Left ventricle myocardium superior (tissue), 1 donor: ENCODE data around the gene PSMD1. TPM values are rescaled to one million over a fixed set of nuclear protein-coding genes. Genes with fewer than 3 reads are reported as not detected.
"Not testable (repeated sequence)": the region's sequence is repeated elsewhere in the genome, so short reads cannot be mapped to it uniquely, and the experiment has no call there.

ENCODE experiments used
- ATAC-seq: fragments of 200-7000 bp; cut with Tn5 transposase; one replicate; pipeline ENCODE4 v1.9.1; 2020; ENCODE audit warnings: mild to moderate bottlenecking, moderate library complexity
- DNase-seq: peaks from one replicate; pipeline ENCODE4 v3.0.0-alpha.2; 2020
- intact Hi-C: fragments of 100-400 bp; cut with micrococcal nuclease; formaldehyde crosslinking; loops from one replicate; pipeline ENCODE4 v1.11.0; 2022
- total RNA-seq: library from RNA; stranded (reverse); fragmentation: NEBNext Ultra II Directional; extraction: Animal tissue kit (Norgen Biotek cat#: 25700); gene quantifications from one replicate; pipeline ENCODE4 v1.2.1, GENCODE V29; 2021
- donor health status: DM: no; HTN: yes; CAD: no; lungs with severe emphysema.

The PSMD1 gene
- total RNA-seq, 1 donor from 2014 or later = 73.4 TPM

- peak; percentile 80 for DNase-seq
- intact Hi-C loops = loop anchor here (5.0 kb wide), 1 partner anchor 83 kb away; no protein-coding TSS in a partner anchor
- peak; percentile 74 for ATAC-seq
Measured at GRCh38 chr2:231190531-231191197, 134.0 kb downstream of the PSMD1 start.

GRCh38 chr2:231191896-231192872 is 135.5 kb downstream of the PSMD1 start:
- DNase-seq (peak; percentile 83), ATAC-seq (peak; percentile 65)
- intact Hi-C loops = loop anchor here (5.0 kb wide), 1 partner anchor 85 kb away; no protein-coding TSS in a partner anchor

DNA sequence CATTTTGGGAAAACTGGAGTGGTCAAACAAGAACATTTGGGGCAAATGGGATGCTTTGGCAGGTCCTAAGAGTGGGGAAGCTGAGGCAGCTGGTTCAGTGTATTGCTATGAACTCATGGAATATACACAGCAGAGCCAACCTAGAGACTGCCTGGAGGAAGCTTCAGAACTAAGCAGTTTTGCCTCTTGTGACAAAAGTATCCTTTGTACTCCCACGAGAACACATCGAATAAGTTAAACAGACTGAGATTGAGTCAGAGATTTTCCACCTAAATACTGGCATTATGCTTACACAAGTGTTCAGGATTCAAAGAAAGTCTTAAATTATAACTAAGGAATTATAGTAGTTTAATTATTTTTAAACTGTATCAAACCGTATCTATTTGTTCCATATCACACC is 136.5 kb downstream of the PSMD1 start:
- intact Hi-C loops = loop anchor here (5.0 kb wide), 1 partner anchor 86 kb away; no protein-coding TSS in a partner anchor
- no peak for ATAC-seq
- no peak for DNase-seq

DNA sequence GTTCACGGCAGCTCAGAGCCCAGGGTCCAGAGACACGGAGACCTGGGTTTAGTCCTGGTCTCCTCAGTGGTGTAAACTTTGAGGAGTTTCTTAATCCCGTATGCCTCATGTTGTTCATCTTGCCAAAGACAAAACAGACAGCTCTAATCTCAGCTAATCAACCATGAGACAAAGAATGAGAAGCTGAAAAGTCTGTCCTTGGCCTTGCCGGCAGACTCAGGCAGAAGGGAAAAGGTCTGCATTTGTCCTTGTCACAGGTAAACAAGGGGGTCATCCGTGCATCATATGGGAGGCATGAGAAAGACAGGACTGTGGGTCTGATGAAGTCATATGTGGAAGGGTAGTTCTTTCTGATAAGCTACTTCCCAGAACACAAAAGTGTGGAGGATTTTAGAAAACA is 139.9 kb downstream of the PSMD1 start:
- DNase-seq = no peak
- no peak for ATAC-seq
- intact Hi-C loops = no loop called here

GRCh38 chr2:231197196-231197595 is 140.5 kb downstream of the PSMD1 start:
- DNase-seq, intact Hi-C loops, ATAC-seq: not testable (repeated sequence)

DNA sequence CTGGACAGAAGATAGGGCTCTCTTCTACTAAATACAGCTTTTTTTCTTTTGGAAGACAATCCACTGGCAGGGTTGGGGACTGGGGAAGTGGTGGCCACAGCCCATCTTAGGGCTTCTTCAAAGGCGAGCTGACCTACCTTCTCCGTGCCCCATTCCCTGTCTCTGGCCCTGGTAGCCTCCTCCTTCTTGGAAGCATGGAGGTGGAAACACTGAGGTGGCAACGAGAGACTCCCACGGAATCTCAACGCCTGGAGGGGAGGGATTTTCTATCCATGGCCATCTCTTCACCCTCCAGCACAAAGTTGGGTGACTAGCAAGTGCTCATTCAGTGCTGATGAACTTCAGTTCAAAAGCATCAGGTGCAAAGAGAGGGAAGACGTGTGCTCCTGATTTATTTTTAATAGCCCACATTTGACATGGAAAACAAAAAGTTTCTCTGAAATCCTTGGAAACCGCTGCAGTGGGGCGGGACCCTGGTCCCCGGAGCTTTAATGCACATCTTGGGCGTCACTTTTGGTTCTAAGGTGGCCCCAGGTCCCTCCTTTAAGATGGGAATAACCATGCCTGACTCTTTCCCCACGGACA is 141.1 kb downstream of the PSMD1 start:
- ATAC-seq (no peak), DNase-seq (no peak)
- intact Hi-C loops = no loop called here

DNA sequence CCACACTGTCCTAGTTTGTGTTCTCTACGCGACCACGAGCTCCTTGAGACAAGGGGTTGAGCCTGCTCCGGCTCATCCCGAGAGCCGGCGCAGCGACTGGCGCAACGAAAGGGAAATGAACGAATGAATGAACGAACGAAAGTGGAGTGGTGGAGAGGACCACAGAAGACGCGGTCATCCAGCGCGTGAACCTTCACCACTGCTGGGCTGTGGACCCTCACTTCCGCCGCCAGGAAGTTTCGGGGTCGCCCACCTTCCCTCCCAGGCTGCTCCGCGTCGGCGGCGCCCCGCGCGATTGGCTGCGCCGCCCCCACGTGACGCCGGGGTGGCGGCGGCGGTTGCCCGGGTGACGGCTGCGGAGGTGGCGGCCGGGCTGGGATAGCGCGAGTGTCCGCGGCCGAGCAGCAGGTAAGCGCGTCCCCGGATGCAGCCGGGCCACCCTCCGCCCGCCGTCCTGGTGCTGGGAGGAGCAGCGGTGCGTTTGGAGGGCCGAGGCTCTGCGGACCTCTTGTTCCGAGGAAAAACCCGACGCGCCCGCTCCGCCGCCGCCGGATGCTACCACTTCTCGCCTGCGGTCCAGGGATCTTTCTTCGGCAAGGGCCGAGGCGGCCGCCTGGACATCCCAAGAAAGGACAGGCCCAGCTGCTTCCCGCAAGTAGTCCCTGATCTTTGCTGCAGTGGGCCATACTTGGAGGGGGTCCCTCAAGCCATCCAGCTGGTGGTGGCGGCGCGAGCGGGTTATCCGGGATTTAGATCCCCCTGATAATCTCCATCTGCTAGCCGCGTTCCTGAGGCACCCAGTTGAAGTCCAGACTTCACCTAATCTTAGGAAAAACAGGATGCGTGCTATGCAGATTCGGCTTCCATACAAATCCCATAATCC is 141.9 kb downstream of the PSMD1 start, which contains the start of gene ARMC9:
ARMC9 (plus strand) TSS at position 341 of the 883 bp plus-strand sequence. CDS start 7,608 bp downstream, outside the sequence.
- peak; percentile 88 for DNase-seq

DNA sequence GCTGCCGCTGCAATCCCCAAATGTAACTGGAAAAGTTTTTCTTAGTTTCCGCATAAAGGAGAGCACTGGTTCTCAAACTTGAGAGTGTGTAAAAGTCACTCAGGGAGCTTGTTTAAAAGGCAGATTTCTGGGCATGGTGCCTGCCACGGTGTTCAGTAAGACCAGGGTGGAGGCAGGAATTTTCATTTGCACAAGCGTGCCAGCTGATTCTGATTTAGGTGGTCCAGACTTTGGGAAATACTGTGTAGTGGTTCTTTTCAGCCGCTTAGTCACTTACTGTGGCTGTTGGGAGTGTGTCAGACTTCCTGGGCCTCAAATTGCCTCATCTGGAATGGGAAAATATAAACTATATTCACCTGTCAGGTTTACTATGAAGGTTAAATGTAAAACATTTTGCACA is 142.6 kb downstream of the PSMD1 start:
- intact Hi-C loops = no loop called here
- no peak for ATAC-seq
- DNase-seq = no peak

More for the DNA sequence above, 141.9 kb downstream of the PSMD1 start, which contains the start of gene ARMC9:
- ATAC-seq = peak; percentile 99
- intact Hi-C loops = no loop called here

- ATAC-seq (no peak), DNase-seq (no peak)
- intact Hi-C loops = no loop called here
Measured at GRCh38 chr2:231200805-231201474, 144.3 kb downstream of the PSMD1 start.

- intact Hi-C loops = no loop called here
- DNase-seq (no peak), ATAC-seq (no peak)
Measured at GRCh38 chr2:231201475-231201814, 144.8 kb downstream of the PSMD1 start.

GRCh38 chr2:231203087-231203486 is 146.4 kb downstream of the PSMD1 start:
- ATAC-seq (no peak), DNase-seq (no peak)
- intact Hi-C loops = no loop called here

- intact Hi-C loops = no loop called here
- no peak for ATAC-seq
- DNase-seq = no peak
Measured at GRCh38 chr2:231204146-231204545, 147.5 kb downstream of the PSMD1 start.

DNA sequence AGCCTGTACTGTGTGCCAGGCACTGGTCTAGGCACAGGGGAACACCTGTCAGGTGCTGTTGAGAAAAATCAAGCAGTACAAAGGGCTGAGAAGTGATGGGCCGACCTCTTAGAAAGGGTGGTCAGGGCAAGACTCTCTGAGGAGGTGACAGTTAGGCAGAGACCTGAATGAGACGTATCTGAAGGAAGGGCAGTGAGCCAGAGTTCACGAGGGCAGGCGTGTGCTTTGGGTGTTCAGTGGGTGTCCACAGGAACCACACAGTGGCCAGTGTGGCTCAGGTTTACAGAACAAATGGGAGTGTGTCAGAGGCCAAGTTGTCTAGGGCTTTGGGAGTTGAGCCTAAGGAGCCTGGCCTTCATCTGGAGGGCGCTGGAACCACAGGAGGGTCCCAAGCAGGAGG is 147.9 kb downstream of the PSMD1 start:
- DNase-seq (no peak), ATAC-seq (no peak)
- intact Hi-C loops = no loop called here

- ATAC-seq = no peak
- intact Hi-C loops = no loop called here
- DNase-seq = no peak
Measured at GRCh38 chr2:231207734-231208133, 151.1 kb downstream of the PSMD1 start.

DNA sequence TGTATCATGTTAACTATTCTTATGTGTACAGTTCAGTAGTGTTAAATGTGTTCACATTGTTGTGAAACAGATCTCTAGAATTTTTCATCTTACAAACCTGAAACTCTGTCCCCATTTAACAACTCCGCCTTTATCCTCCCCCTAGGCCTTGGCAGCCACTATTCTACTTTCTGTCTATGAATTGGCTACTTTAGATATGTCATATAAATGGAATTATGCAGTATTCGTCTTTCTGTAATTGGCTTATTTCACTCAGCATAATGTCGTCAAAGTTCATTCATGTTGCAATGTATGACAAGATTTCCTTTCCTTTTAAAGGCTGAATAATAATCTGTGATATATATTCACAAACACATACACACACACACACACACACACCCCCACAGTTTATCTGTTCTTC is 154.1 kb downstream of the PSMD1 start:
- ATAC-seq (no peak), DNase-seq (no peak)
- intact Hi-C loops = no loop called here

- ATAC-seq = peak; percentile 25
- intact Hi-C loops = no loop called here
- no peak for DNase-seq
Measured at GRCh38 chr2:231211486-231211885, 154.8 kb downstream of the PSMD1 start.

- ATAC-seq = peak; percentile 28
- intact Hi-C loops = no loop called here
- no peak for DNase-seq
Measured at GRCh38 chr2:231212329-231212845, 155.7 kb downstream of the PSMD1 start.
